ENCODE data around the gene INO80E. TPM values are rescaled to one million over a fixed set of nuclear protein-coding genes. Genes with fewer than 3 reads are reported as not detected.

The INO80E gene
- total RNA-seq, 1 experiment from 2014 or later: 94.1 TPM

DNA sequence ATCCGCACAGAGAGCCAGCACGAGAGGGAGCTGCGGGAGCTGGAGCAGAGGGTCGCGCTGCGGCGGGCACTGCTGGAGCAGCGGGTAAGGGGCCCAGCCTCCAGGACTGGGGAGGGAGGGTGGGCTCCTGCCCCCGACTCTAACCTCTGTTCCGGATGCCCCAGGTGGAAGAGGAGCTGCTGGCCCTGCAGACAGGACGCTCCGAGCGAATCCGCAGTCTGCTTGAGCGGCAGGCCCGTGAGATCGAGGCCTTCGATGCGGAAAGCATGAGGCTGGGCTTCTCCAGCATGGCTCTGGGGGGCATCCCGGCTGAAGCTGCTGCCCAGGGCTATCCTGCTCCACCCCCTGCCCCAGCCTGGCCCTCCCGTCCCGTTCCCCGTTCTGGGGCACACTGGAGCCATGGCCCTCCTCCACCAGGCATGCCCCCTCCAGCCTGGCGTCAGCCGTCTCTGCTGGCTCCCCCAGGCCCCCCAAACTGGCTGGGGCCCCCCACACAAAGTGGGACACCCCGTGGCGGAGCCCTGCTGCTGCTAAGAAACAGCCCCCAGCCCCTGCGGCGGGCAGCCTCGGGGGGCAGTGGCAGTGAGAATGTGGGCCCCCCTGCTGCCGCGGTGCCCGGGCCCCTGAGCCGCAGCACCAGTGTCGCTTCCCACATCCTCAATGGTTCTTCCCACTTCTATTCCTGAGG, 5.0 kb upstream of the INO80E start:
- no peak for DNase-seq
- no peak overlapping the region for H2AK5ac ChIP-seq (ENCODE audit: insufficient read length, low read length)

More for the DNA sequence above, 5.0 kb upstream of the INO80E start:
- Histone ChIP-seq H3K4me1 (ENCODE audit: insufficient read depth, low read length) (no peaks in the 10 kb centered on the region), H2BK15ac (ENCODE audit: low read depth, low read length) (no peak overlapping the region), H3K18ac (ENCODE audit: insufficient read length, low read depth, low read length) (no peak overlapping the region), H3K4ac (ENCODE audit: low read depth, low read length) (no peak overlapping the region), H3T11ph (ENCODE audit: low read length) (no peak overlapping the region), H3K9me3 (ENCODE audit: control insufficient read depth, low read depth, low read length) (no peaks in the 10 kb centered on the region), H3K9ac (ENCODE audit: extremely low read depth, insufficient read length, low read length) (no peak overlapping the region), H3K56ac (ENCODE audit: insufficient read length, low read depth, low read length) (no peak overlapping the region), H2BK5ac (ENCODE audit: insufficient read length, low read length) (no peak overlapping the region), H4K8ac (replicated peaks; ENCODE audit: insufficient read length, low read depth, low read length) (no peak overlapping the region), H2BK12ac (ENCODE audit: insufficient read length, low read depth, low read length) (no peak overlapping the region), H3K27me3 (ENCODE audit: insufficient read depth, low read length) (no peaks in the 10 kb centered on the region), H3K79me2 (ENCODE audit: insufficient read depth, low read length) (no peaks in the 10 kb centered on the region), H3K4me2 (ENCODE audit: insufficient read depth, insufficient read length, low read length) (no peak overlapping the region), H4K5ac (ENCODE audit: insufficient read length, low read depth, low read length) (no peak overlapping the region), H3K23ac (ENCODE audit: insufficient read length, low read depth, low read length) (no peak overlapping the region), H4K91ac (ENCODE audit: insufficient read length, low read depth, low read length) (no peak overlapping the region), H2BK20ac (ENCODE audit: low read depth, low read length, poor library complexity, severe bottlenecking) (no peak overlapping the region), H3K23me2 (ENCODE audit: insufficient read length, low read depth, low read length, poor library complexity, severe bottlenecking) (peaks cover 5% of the 10 kb centered on the region), H3K27ac (ENCODE audit: insufficient read length, low read depth, low read length) (no peak overlapping the region), H3K14ac (ENCODE audit: insufficient read depth, low read length) (no peak overlapping the region), H2BK120ac (ENCODE audit: low read depth, low read length, poor library complexity, severe bottlenecking) (no peak overlapping the region), H4K20me1 (ENCODE audit: control insufficient read depth, insufficient read depth, insufficient read length) (no peaks in the 10 kb centered on the region), H2AFZ (ENCODE audit: low read length) (no peak overlapping the region), H3K79me1 (ENCODE audit: insufficient read depth, low read depth, low read length, poor library complexity, severe bottlenecking) (no peaks in the 10 kb centered on the region)
- WGBS (ENCODE audit: extremely low coverage, insufficient read length, low lambda C conversion rate): no CpG with 5 or more reads among the region's 35 CpGs
- Mint-ChIP-seq H3K9me3 (no peaks in the 10 kb centered on the region), H3K4me3 (no peak overlapping the region), H3K27me3 (ENCODE audit: low read depth) (no peaks in the 10 kb centered on the region; the same call in 1 of the 2 replicates), H3K4me1 (peaks cover 9 to 10% of the 10 kb centered on the region in 2 experiments), H3K36me3 (ENCODE audit: insufficient read depth in 1 of 3, low read depth in 3 of 3) (peaks cover 15 to 57% (median 49%) of the 10 kb centered on the region in 3 experiments), H3K27ac (no peak overlapping the region)
- TF ChIP-seq, protein P1, sequence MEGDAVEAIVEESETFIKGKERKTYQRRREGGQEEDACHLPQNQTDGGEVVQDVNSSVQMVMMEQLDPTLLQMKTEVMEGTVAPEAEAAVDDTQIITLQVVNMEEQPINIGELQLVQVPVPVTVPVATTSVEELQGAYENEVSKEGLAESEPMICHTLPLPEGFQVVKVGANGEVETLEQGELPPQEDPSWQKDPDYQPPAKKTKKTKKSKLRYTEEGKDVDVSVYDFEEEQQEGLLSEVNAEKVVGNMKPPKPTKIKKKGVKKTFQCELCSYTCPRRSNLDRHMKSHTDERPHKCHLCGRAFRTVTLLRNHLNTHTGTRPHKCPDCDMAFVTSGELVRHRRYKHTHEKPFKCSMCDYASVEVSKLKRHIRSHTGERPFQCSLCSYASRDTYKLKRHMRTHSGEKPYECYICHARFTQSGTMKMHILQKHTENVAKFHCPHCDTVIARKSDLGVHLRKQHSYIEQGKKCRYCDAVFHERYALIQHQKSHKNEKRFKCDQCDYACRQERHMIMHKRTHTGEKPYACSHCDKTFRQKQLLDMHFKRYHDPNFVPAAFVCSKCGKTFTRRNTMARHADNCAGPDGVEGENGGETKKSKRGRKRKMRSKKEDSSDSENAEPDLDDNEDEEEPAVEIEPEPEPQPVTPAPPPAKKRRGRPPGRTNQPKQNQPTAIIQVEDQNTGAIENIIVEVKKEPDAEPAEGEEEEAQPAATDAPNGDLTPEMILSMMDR (conservative IDR thresholded peaks at IDR 0.05): no peak
